ENCODE results near the gene IQSEC1. TPM values are rescaled to one million over a fixed set of nuclear protein-coding genes. Genes with fewer than 3 reads are reported as not detected.

The IQSEC1 gene
- total RNA-seq, 2 donors from 2014 or later: 31.2 to 53.5 TPM

GRCh38 chr3:13064964-13065363 lies 8.3 kb downstream of the IQSEC1 start:
- no peak for ATAC-seq (replicated peaks in 1 of 2)
- H3K27me3 Mint-ChIP-seq (ENCODE audit: low read depth): no peaks in the 10 kb centered on the region
- H3K36me3 Mint-ChIP-seq (ENCODE audit: insufficient read depth in 2 of 2): no peaks in the 10 kb centered on the region
- DNase-seq: no peak
- H3K27ac Mint-ChIP-seq: no peak overlapping the region
- no peaks in the 10 kb centered on the region for H3K9me3 Mint-ChIP-seq
- no peak overlapping the region for H3K4me3 Mint-ChIP-seq
- peaks cover 22% of the 10 kb centered on the region for H3K4me1 Mint-ChIP-seq (ENCODE audit: low read depth)

GRCh38 chr3:13064159-13064868 lies 8.9 kb downstream of the IQSEC1 start:
- Mint-ChIP-seq H3K36me3 (ENCODE audit: insufficient read depth in 2 of 2) (no peaks in the 10 kb centered on the region), H3K4me1 (ENCODE audit: low read depth) (peaks cover 16% of the 10 kb centered on the region), H3K27ac (no peak overlapping the region), H3K9me3 (no peaks in the 10 kb centered on the region), H3K27me3 (ENCODE audit: low read depth) (no peaks in the 10 kb centered on the region), H3K4me3 (no peak overlapping the region)
- no peak for ATAC-seq (replicated peaks in 1 of 2)
- DNase-seq: no peak

GRCh38 chr3:13063225-13063624 lies 10.0 kb downstream of the IQSEC1 start:
- no peak for DNase-seq
- Mint-ChIP-seq H3K27me3 (ENCODE audit: low read depth) (no peaks in the 10 kb centered on the region), H3K36me3 (ENCODE audit: insufficient read depth in 2 of 2) (no peaks in the 10 kb centered on the region), H3K27ac (no peak overlapping the region), H3K4me3 (no peak overlapping the region), H3K9me3 (no peaks in the 10 kb centered on the region), H3K4me1 (ENCODE audit: low read depth) (peaks cover 5% of the 10 kb centered on the region)
- no peak for ATAC-seq (replicated peaks in 1 of 2)

- Mint-ChIP-seq H3K36me3 (ENCODE audit: insufficient read depth in 2 of 2) (no peaks in the 10 kb centered on the region), H3K27ac (no peak overlapping the region), H3K27me3 (ENCODE audit: low read depth) (no peaks in the 10 kb centered on the region), H3K4me3 (no peak overlapping the region), H3K4me1 (ENCODE audit: low read depth) (peaks cover 4% of the 10 kb centered on the region), H3K9me3 (no peaks in the 10 kb centered on the region)
- no peak for DNase-seq
- no peak for ATAC-seq (replicated peaks in 1 of 2)
Observed at GRCh38 chr3:13062647-13063046, 10.6 kb downstream of the IQSEC1 start.

- no peaks in the 10 kb centered on the region for H3K9me3 Mint-ChIP-seq
- H3K4me1 Mint-ChIP-seq (ENCODE audit: low read depth): no peaks in the 10 kb centered on the region
- H3K4me3 Mint-ChIP-seq: no peak overlapping the region
- no peak overlapping the region for H3K27ac Mint-ChIP-seq
- no peaks in the 10 kb centered on the region for H3K27me3 Mint-ChIP-seq (ENCODE audit: low read depth)
- no peaks in the 10 kb centered on the region for H3K36me3 Mint-ChIP-seq (ENCODE audit: insufficient read depth in 2 of 2)
- DNase-seq: no peak
- no peak for ATAC-seq (replicated peaks in 1 of 2)
Observed at GRCh38 chr3:13060341-13060910, 12.8 kb downstream of the IQSEC1 start.

GRCh38 chr3:13058346-13059120 lies 14.7 kb downstream of the IQSEC1 start:
- ATAC-seq (replicated peaks in 1 of 2): no peak
- Mint-ChIP-seq H3K4me3 (no peak overlapping the region), H3K27me3 (ENCODE audit: low read depth) (no peaks in the 10 kb centered on the region), H3K4me1 (ENCODE audit: low read depth) (no peaks in the 10 kb centered on the region), H3K9me3 (no peaks in the 10 kb centered on the region), H3K36me3 (ENCODE audit: insufficient read depth in 2 of 2) (no peaks in the 10 kb centered on the region), H3K27ac (no peak overlapping the region)
- no peak for DNase-seq

GRCh38 chr3:13057282-13058040 lies 15.8 kb downstream of the IQSEC1 start:
- Mint-ChIP-seq H3K4me3 (no peak overlapping the region), H3K27me3 (ENCODE audit: low read depth) (no peaks in the 10 kb centered on the region), H3K4me1 (ENCODE audit: low read depth) (no peaks in the 10 kb centered on the region), H3K27ac (no peak overlapping the region), H3K36me3 (ENCODE audit: insufficient read depth in 2 of 2) (no peaks in the 10 kb centered on the region), H3K9me3 (no peaks in the 10 kb centered on the region)
- DNase-seq (no peak), ATAC-seq (replicated peaks in 1 of 2) (no peak)

GRCh38 chr3:13055634-13056033 lies 17.6 kb downstream of the IQSEC1 start:
- DNase-seq (no peak), ATAC-seq (replicated peaks in 1 of 2) (no peak)
- Mint-ChIP-seq H3K36me3 (ENCODE audit: insufficient read depth in 2 of 2) (no peaks in the 10 kb centered on the region), H3K4me3 (no peak overlapping the region), H3K27me3 (ENCODE audit: low read depth) (no peaks in the 10 kb centered on the region), H3K4me1 (ENCODE audit: low read depth) (no peaks in the 10 kb centered on the region), H3K27ac (no peak overlapping the region), H3K9me3 (no peaks in the 10 kb centered on the region)

GRCh38 chr3:13054341-13055285 lies 18.6 kb downstream of the IQSEC1 start:
- Mint-ChIP-seq H3K4me1 (ENCODE audit: low read depth) (no peaks in the 10 kb centered on the region), H3K27me3 (ENCODE audit: low read depth) (no peaks in the 10 kb centered on the region), H3K9me3 (no peaks in the 10 kb centered on the region), H3K27ac (no peak overlapping the region), H3K36me3 (ENCODE audit: insufficient read depth in 2 of 2) (no peaks in the 10 kb centered on the region), H3K4me3 (no peak overlapping the region)
- DNase-seq: no peak
- no peak for ATAC-seq (replicated peaks in 1 of 2)

GRCh38 chr3:13053893-13054292 lies 19.3 kb downstream of the IQSEC1 start:
- H3K36me3 Mint-ChIP-seq (ENCODE audit: insufficient read depth in 2 of 2): no peaks in the 10 kb centered on the region
- DNase-seq: no peak
- ATAC-seq (replicated peaks in 1 of 2): no peak
- no peaks in the 10 kb centered on the region for H3K27me3 Mint-ChIP-seq (ENCODE audit: low read depth)
- H3K9me3 Mint-ChIP-seq: no peaks in the 10 kb centered on the region
- H3K4me1 Mint-ChIP-seq (ENCODE audit: low read depth): no peaks in the 10 kb centered on the region
- no peak overlapping the region for H3K27ac Mint-ChIP-seq
- no peak overlapping the region for H3K4me3 Mint-ChIP-seq

GRCh38 chr3:13053420-13053819 lies 19.8 kb downstream of the IQSEC1 start:
- no peak for DNase-seq
- H3K36me3 Mint-ChIP-seq (ENCODE audit: insufficient read depth in 2 of 2): no peaks in the 10 kb centered on the region
- no peak for ATAC-seq (replicated peaks in 1 of 2)
- no peaks in the 10 kb centered on the region for H3K4me1 Mint-ChIP-seq (ENCODE audit: low read depth)
- no peak overlapping the region for H3K27ac Mint-ChIP-seq
- no peak overlapping the region for H3K4me3 Mint-ChIP-seq
- H3K9me3 Mint-ChIP-seq: no peaks in the 10 kb centered on the region
- H3K27me3 Mint-ChIP-seq (ENCODE audit: low read depth): no peaks in the 10 kb centered on the region

GRCh38 chr3:13052191-13052820 lies 20.9 kb downstream of the IQSEC1 start:
- no peak for DNase-seq
- Mint-ChIP-seq H3K9me3 (no peaks in the 10 kb centered on the region), H3K4me3 (no peak overlapping the region), H3K27ac (no peak overlapping the region), H3K36me3 (ENCODE audit: insufficient read depth in 2 of 2) (no peaks in the 10 kb centered on the region), H3K27me3 (ENCODE audit: low read depth) (no peaks in the 10 kb centered on the region), H3K4me1 (ENCODE audit: low read depth) (no peaks in the 10 kb centered on the region)
- no peak for ATAC-seq (replicated peaks in 1 of 2)

All from activated T-cell treated with anti-CD3 and anti-CD28 coated beads, Interleukin-2, amount 50 U/mL, for 72 hours (primary cell).